ENCODE results near the gene EMC6.

The EMC6 gene

GRCh38 chr17:3710951-3711383 lies 42.4 kb downstream of the EMC6 start:
- peak; percentile 65 for DNase-seq (ENCODE audit: low read depth)

GRCh38 chr17:3712811-3713463 lies 44.3 kb downstream of the EMC6 start:
- DNase-seq (ENCODE audit: low read depth) = no peak

- no peak for DNase-seq (ENCODE audit: low read depth)
Observed at GRCh38 chr17:3715296-3715695, 46.7 kb downstream of the EMC6 start.

GRCh38 chr17:3718201-3718600 lies 49.6 kb downstream of the EMC6 start:
- DNase-seq (ENCODE audit: low read depth) = no peak

GRCh38 chr17:3719265-3719664 lies 50.7 kb downstream of the EMC6 start:
- DNase-seq (ENCODE audit: low read depth) = no peak

Data from T-helper 22 cell (primary cell).